Muscle layer of duodenum (tissue), 2 donors: Measurements from ENCODE around the gene PTPN4.

Experiments used
- H3K27ac ChIP-seq: one replicate; pipeline ENCODE4 v1.7.0; 2013; ENCODE audit warnings: mild to moderate bottlenecking, low read length
- H3K27me3 ChIP-seq: one replicate; pipeline ENCODE4 v1.7.0; 2013; ENCODE audit warnings: low read depth, mild to moderate bottlenecking, control low read depth, low read length
- H3K36me3 ChIP-seq, 2 donors: one replicate each; pipeline ENCODE4 v1.7.0; 2013; ENCODE audit warnings: low read length in 2 of 2, control low read depth in 1 of 2, mild to moderate bottlenecking in 1 of 2; ENCODE audit not compliant: insufficient read depth in 2 of 2, control insufficient read depth in 1 of 2
- H3K4me1 ChIP-seq, 2 donors: one replicate each; pipeline ENCODE4 v1.7.0; 2013; ENCODE audit warnings: low read length in 2 of 2, mild to moderate bottlenecking in 2 of 2, control low read depth in 1 of 2, moderate library complexity in 1 of 2; ENCODE audit not compliant: insufficient read depth in 2 of 2, control insufficient read depth in 1 of 2
- H3K4me3 ChIP-seq, 2 donors: one replicate each; pipeline ENCODE4 v1.7.0; 2013; ENCODE audit warnings: low read length in 2 of 2, low read depth in 1 of 2, mild to moderate bottlenecking in 1 of 2
- H3K9me3 ChIP-seq, 2 donors: one replicate each; pipeline ENCODE4 v1.7.0; 2013; ENCODE audit warnings: low read length in 2 of 2, control low read depth in 1 of 2, mild to moderate bottlenecking in 1 of 2; ENCODE audit not compliant: control insufficient read depth in 1 of 2
- donor health status: healthy.

Gene PTPN4, protein sequence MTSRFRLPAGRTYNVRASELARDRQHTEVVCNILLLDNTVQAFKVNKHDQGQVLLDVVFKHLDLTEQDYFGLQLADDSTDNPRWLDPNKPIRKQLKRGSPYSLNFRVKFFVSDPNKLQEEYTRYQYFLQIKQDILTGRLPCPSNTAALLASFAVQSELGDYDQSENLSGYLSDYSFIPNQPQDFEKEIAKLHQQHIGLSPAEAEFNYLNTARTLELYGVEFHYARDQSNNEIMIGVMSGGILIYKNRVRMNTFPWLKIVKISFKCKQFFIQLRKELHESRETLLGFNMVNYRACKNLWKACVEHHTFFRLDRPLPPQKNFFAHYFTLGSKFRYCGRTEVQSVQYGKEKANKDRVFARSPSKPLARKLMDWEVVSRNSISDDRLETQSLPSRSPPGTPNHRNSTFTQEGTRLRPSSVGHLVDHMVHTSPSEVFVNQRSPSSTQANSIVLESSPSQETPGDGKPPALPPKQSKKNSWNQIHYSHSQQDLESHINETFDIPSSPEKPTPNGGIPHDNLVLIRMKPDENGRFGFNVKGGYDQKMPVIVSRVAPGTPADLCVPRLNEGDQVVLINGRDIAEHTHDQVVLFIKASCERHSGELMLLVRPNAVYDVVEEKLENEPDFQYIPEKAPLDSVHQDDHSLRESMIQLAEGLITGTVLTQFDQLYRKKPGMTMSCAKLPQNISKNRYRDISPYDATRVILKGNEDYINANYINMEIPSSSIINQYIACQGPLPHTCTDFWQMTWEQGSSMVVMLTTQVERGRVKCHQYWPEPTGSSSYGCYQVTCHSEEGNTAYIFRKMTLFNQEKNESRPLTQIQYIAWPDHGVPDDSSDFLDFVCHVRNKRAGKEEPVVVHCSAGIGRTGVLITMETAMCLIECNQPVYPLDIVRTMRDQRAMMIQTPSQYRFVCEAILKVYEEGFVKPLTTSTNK

GRCh38 chr2:119759451-119760236 is at the start of gene PTPN4:
Gene PTPN4, plus strand, starts transcription at chr2:119759922. Its CDS starts 49,932 bp downstream, at chr2:119809854.
- no peaks in the 10 kb centered on the region for H3K27me3 ChIP-seq
- peak within 1 kb of the TSS; percentile 76 for H3K27ac ChIP-seq
- H3K4me1 ChIP-seq = peaks cover 5 to 10% of the 10 kb centered on the region in 2 donors
- peak within 1 kb of the TSS; percentile 83 to 89 for H3K4me3 ChIP-seq
- no peaks in the 10 kb centered on the region for H3K36me3 ChIP-seq
- H3K9me3 ChIP-seq = no peaks in the 10 kb centered on the region

DNA sequence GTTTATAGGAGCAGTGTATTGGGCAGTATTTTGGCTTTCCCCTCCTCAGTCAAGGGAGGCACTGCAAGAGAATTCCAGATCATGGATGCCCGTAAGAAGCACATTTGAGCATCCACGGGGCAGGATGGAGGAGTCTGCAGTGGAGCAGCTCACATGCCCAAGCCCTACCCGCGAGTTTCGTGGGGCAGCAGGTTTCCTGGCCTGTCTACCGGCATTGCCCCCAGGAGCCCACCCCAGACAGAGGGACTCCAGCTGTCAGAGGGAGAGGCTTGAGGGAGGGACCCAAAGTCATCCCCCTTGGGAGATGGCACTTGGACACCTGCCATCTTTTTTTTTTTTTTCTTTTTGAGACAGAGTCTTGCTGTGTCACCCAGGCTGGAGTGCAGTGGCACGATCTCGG is 49.4 kb upstream of the PTPN4 start:
- no peak overlapping the region for H3K4me3 ChIP-seq
- H3K27ac ChIP-seq = no peak overlapping the region
- H3K9me3 ChIP-seq = no peaks in the 10 kb centered on the region
- H3K27me3 ChIP-seq = no peaks in the 10 kb centered on the region
- H3K4me1 ChIP-seq = no peaks in the 10 kb centered on the region
- no peaks in the 10 kb centered on the region for H3K36me3 ChIP-seq

DNA sequence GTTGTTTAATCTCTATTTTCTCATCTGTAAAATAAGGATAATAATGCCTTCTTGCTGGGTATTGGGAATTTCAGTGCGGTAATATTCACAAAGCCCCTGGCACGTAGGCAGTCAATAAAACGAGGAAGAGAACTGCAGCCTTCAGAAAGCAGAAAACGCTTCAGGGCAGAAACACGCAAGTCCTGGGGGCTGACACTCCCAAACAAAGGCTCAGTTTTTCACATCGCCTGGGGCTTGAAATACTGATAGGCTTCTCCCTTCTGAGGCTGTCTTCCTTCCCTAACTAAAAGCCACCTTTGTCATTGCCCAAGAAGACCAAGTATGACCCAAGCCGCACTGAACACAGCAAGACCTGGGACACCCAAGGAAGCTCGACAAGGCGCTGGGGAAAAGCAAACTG is 48.4 kb upstream of the PTPN4 start:
- no peaks in the 10 kb centered on the region for H3K27me3 ChIP-seq
- H3K9me3 ChIP-seq = no peaks in the 10 kb centered on the region
- H3K4me1 ChIP-seq = no peaks in the 10 kb centered on the region
- no peak overlapping the region for H3K27ac ChIP-seq
- no peaks in the 10 kb centered on the region for H3K36me3 ChIP-seq
- H3K4me3 ChIP-seq = no peak overlapping the region

GRCh38 chr2:119712571-119712970 is 47.2 kb upstream of the PTPN4 start:
- Histone ChIP-seq H3K4me1 (no peaks in the 10 kb centered on the region), H3K27ac (no peak overlapping the region), H3K36me3 (no peaks in the 10 kb centered on the region), H3K27me3 (no peaks in the 10 kb centered on the region), H3K9me3 (no peaks in the 10 kb centered on the region), H3K4me3 (no peak overlapping the region)

GRCh38 chr2:119713819-119714490 is 45.8 kb upstream of the PTPN4 start:
- Histone ChIP-seq H3K4me1 (no peaks in the 10 kb centered on the region), H3K4me3 (no peak overlapping the region), H3K36me3 (no peaks in the 10 kb centered on the region), H3K27ac (no peak overlapping the region), H3K9me3 (no peaks in the 10 kb centered on the region), H3K27me3 (no peaks in the 10 kb centered on the region)

GRCh38 chr2:119715409-119716283 is 44.1 kb upstream of the PTPN4 start:
- H3K36me3 ChIP-seq = no peaks in the 10 kb centered on the region
- no peaks in the 10 kb centered on the region for H3K27me3 ChIP-seq
- H3K9me3 ChIP-seq = no peaks in the 10 kb centered on the region
- no peak overlapping the region for H3K27ac ChIP-seq
- no peaks in the 10 kb centered on the region for H3K4me1 ChIP-seq
- no peak overlapping the region for H3K4me3 ChIP-seq

GRCh38 chr2:119716284-119716672 is 43.4 kb upstream of the PTPN4 start:
- Histone ChIP-seq H3K4me3 (no peak overlapping the region), H3K27ac (no peak overlapping the region), H3K9me3 (no peaks in the 10 kb centered on the region)

DNA sequence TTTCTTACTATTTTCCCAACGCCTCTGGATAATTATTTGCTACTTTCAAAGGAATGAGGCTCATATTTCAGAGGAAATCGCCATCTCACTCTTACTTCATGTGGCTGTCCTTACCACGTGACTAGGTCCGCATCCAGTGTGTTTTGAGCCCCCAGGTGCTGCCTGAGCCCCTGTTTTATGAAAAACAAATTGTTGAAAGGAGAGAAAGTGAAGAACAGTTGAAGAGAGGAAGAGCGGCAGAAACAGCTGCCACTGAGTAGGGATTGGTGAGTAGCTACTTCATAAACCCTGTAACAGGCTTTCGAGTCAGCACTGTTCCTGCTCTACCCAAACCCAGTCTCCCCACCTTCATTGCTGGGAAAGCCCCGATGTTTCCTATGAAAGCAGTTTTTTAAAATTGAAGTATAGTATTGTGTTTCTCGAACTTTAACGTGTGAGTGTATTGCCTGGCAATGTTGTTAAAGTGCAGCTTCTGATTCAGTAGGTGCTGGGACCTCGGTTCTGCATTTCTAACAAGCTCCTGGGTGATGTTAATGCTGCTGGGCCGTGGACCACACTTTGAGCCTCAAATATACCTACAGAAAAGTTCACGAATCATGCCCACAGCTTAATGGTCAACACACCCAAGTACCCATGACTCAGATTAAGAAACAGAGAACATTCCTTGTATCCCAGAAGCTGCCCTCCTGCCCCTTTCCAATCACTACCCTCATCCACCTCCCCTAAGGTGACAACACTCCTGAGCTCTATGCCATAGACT is 41.0 kb upstream of the PTPN4 start:
- no peaks in the 10 kb centered on the region for H3K27me3 ChIP-seq
- no peak overlapping the region for H3K27ac ChIP-seq
- no peaks in the 10 kb centered on the region for H3K36me3 ChIP-seq
- no peak overlapping the region for H3K4me3 ChIP-seq
- no peaks in the 10 kb centered on the region for H3K9me3 ChIP-seq
- no peaks in the 10 kb centered on the region for H3K4me1 ChIP-seq

More at GRCh38 chr2:119716284-119716672, 43.4 kb upstream of the PTPN4 start:
- Histone ChIP-seq H3K36me3 (no peaks in the 10 kb centered on the region), H3K4me1 (no peaks in the 10 kb centered on the region), H3K27me3 (no peaks in the 10 kb centered on the region)

- H3K27ac ChIP-seq = no peak overlapping the region
- H3K4me3 ChIP-seq = no peak overlapping the region
- no peaks in the 10 kb centered on the region for H3K4me1 ChIP-seq
- H3K9me3 ChIP-seq = no peaks in the 10 kb centered on the region
- no peaks in the 10 kb centered on the region for H3K36me3 ChIP-seq
- no peaks in the 10 kb centered on the region for H3K27me3 ChIP-seq
These were observed 40.5 kb upstream of the PTPN4 start for GRCh38 chr2:119719261-119719627.
